H1 (cell line): ENCODE data around the gene RTKN. TPM values are rescaled to one million over a fixed set of nuclear protein-coding genes. Genes with fewer than 3 reads are reported as not detected.
A peak's percentile ranks its signal among the peaks of the same experiment; 100 is the strongest.

Experiments used
- CTCF ChIA-PET: fragments of 300-600 bp; sonication (Branson Sonifier 250); formaldehyde crosslinking; loops from one replicate; lab custom pipeline; 2021; ENCODE audit not compliant: partially characterized antibody; lab: Charles Lee
- POLR2A ChIA-PET: fragments of 300-600 bp; sonication (Branson Sonifier 250); formaldehyde crosslinking; loops from one replicate; lab custom pipeline; 2021; ENCODE audit warnings: inconsistent platforms; ENCODE audit not compliant: partially characterized antibody; lab: Charles Lee
- DNase-seq, 2 experiments: peaks; one replicate each; pipeline versions ENCODE4 v3.0.0 to v3.0.0-alpha.2; 2010 to 2022; ENCODE audit warnings: low spot score in 2 of 2, low read depth in 1 of 2, mixed read lengths in 1 of 2
- FAIRE-seq: peaks from 2 replicates; lab custom pipeline; 2011; peaks lifted over from hg19 to GRCh38; lab: Jason Lieb, UNC
- H2AFZ ChIP-seq: 2 replicates; pipeline ENCODE4 v1.8.1; 2012; ENCODE audit warnings: low read length, inconsistent platforms
- H2AK5ac ChIP-seq: 2 replicates; pipeline ENCODE4 v1.6.1; 2013; ENCODE audit warnings: low read depth, low read length
- H2BK120ac ChIP-seq: replicated peaks from 2 replicates; pipeline ENCODE3; 2013; ENCODE audit warnings: low read depth, low read length, inconsistent platforms
- H2BK12ac ChIP-seq: 2 replicates; pipeline ENCODE4 v1.6.1; 2013; ENCODE audit warnings: low read depth, low read length
- H2BK15ac ChIP-seq: 2 replicates; pipeline ENCODE4 v1.6.1; 2013; ENCODE audit warnings: low read length
- H2BK20ac ChIP-seq: 2 replicates; pipeline ENCODE4 v1.6.1; 2013; ENCODE audit warnings: low read length
- H2BK5ac ChIP-seq: 2 replicates; pipeline ENCODE4 v1.6.1; 2013; ENCODE audit warnings: low read depth, low read length
- H3K14ac ChIP-seq: 2 replicates; pipeline ENCODE4 v1.6.1; 2013; ENCODE audit warnings: inconsistent platforms; ENCODE audit not compliant: insufficient read length
- H3K18ac ChIP-seq: 2 replicates; pipeline ENCODE4 v1.6.1; 2013; ENCODE audit warnings: low read length; ENCODE audit errors: extremely low read depth
- H3K23ac ChIP-seq: 2 replicates; pipeline ENCODE4 v1.6.1; 2013; ENCODE audit warnings: inconsistent platforms; ENCODE audit not compliant: insufficient read length
- H3K23me2 ChIP-seq: 2 replicates; pipeline ENCODE4 v1.6.1; 2013; ENCODE audit warnings: low read depth, low read length
- H3K27ac ChIP-seq: 2 replicates; pipeline ENCODE4 v1.6.1; 2011; ENCODE audit warnings: low read depth, low read length, inconsistent platforms
- H3K27me3 ChIP-seq, 4 experiments: replicated peaks in 1 of 4; 1 replicate in 1 of 4; 2 replicates in 3 of 4; pipeline versions ENCODE4 v1.6.1 to v1.8.1; 2011 to 2013; ENCODE audit warnings: low read length in 3 of 4, mild to moderate bottlenecking in 3 of 4, inconsistent platforms in 2 of 4, mixed read lengths in 2 of 4, moderate library complexity in 1 of 4; ENCODE audit not compliant: control insufficient read depth in 3 of 4, insufficient read depth in 3 of 4; ENCODE audit errors: extremely low read depth in 1 of 4
- H3K36me3 ChIP-seq, 4 experiments: 2 replicates each; pipeline versions ENCODE4 v1.6.1 to v1.8.1; 2011 to 2013; ENCODE audit warnings: mild to moderate bottlenecking in 4 of 4, low read length in 3 of 4, moderate library complexity in 2 of 4, control low read depth in 1 of 4, inconsistent platforms in 1 of 4; ENCODE audit not compliant: insufficient read depth in 4 of 4, control insufficient read depth in 2 of 4
- H3K4ac ChIP-seq: replicated peaks from 2 replicates; pipeline ENCODE3; 2013; ENCODE audit warnings: low read length, low read depth, mixed read lengths, inconsistent platforms; ENCODE audit not compliant: insufficient read length
- H3K4me1 ChIP-seq, 4 experiments: replicated peaks in 1 of 4; 1 replicate in 1 of 4; 2 replicates in 3 of 4; pipeline versions ENCODE4 v1.6.1 to v1.8.1; 2011 to 2013; ENCODE audit warnings: low read length in 3 of 4, inconsistent platforms in 2 of 4, mixed read lengths in 1 of 4; ENCODE audit not compliant: insufficient read depth in 4 of 4, control insufficient read depth in 3 of 4
- H3K4me2 ChIP-seq, 2 experiments: 2 replicates each; pipeline versions ENCODE4 v1.6.1 to v1.8.1; 2011 to 2013; ENCODE audit warnings: low read depth in 2 of 2, low read length in 2 of 2, control low read depth in 1 of 2, inconsistent platforms in 1 of 2, mild to moderate bottlenecking in 1 of 2; ENCODE audit not compliant: insufficient read depth in 1 of 2
- H3K4me3 ChIP-seq, 4 experiments: fragments of 200-600, 300-600 bp in 1 of 4; sonication (generic), shearing (Covaris generic), sonication (Bioruptor Twin) in 1 of 4; 2 replicates each; pipeline versions ENCODE4 v1.5.1 to v1.8.1; 2011 to 2016; ENCODE audit warnings: low read length in 4 of 4, low read depth in 3 of 4, control low read depth in 2 of 4, inconsistent platforms in 2 of 4, mild to moderate bottlenecking in 2 of 4, mixed read lengths in 1 of 4, moderate library complexity in 1 of 4; ENCODE audit not compliant: insufficient read depth in 2 of 4; ENCODE audit errors: extremely low read depth in 1 of 4
- H3K56ac ChIP-seq: replicated peaks from 2 replicates; pipeline ENCODE3; 2013; ENCODE audit warnings: low read depth, mild to moderate bottlenecking, mixed read lengths, low read length, inconsistent platforms; ENCODE audit not compliant: insufficient read length
- H3K79me1 ChIP-seq: 2 replicates; pipeline ENCODE4 v1.6.1; 2013; ENCODE audit warnings: low read depth, low read length, control low read depth
- H3K79me2 ChIP-seq, 2 experiments: 2 replicates each; pipeline versions ENCODE4 v1.6.1 to v1.8.1; 2012 to 2013; ENCODE audit warnings: low read length in 2 of 2, mild to moderate bottlenecking in 2 of 2, inconsistent platforms in 1 of 2; ENCODE audit not compliant: insufficient read depth in 2 of 2, control insufficient read depth in 1 of 2
- H3K9ac ChIP-seq, 4 experiments: replicated peaks in 1 of 4; 1 replicate in 1 of 4; 2 replicates in 3 of 4; pipeline versions ENCODE4 v1.6.1 to v1.8.1; 2011 to 2013; ENCODE audit warnings: low read depth in 3 of 4, low read length in 3 of 4, control low read depth in 2 of 4, mild to moderate bottlenecking in 2 of 4, moderate library complexity in 2 of 4, inconsistent platforms in 1 of 4; ENCODE audit errors: extremely low read depth in 1 of 4
- H3K9me3 ChIP-seq, 2 experiments: 2 replicates each; pipeline versions ENCODE4 v1.6.1 to v1.8.1; 2012 to 2013; ENCODE audit warnings: mild to moderate bottlenecking in 2 of 2, moderate library complexity in 2 of 2, control low read depth in 1 of 2, inconsistent platforms in 1 of 2, low read depth in 1 of 2, low read length in 1 of 2, mixed read lengths in 1 of 2; ENCODE audit not compliant: insufficient read depth in 2 of 2
- H4K20me1 ChIP-seq, 2 experiments: replicated peaks in 1 of 2; 2 replicates each; pipeline versions ENCODE3 to v1.8.1; 2011 to 2013; ENCODE audit warnings: inconsistent platforms in 2 of 2, low read length in 2 of 2, mild to moderate bottlenecking in 1 of 2; ENCODE audit not compliant: insufficient read depth in 2 of 2, control insufficient read depth in 1 of 2
- H4K5ac ChIP-seq: 2 replicates; pipeline ENCODE4 v1.6.1; 2013; ENCODE audit warnings: low read length, low read depth, mixed read lengths, inconsistent platforms; ENCODE audit not compliant: insufficient read length
- H4K8ac ChIP-seq: 2 replicates; pipeline ENCODE4 v1.8.0; 2013; ENCODE audit warnings: mild to moderate bottlenecking, moderate library complexity, low read length, inconsistent platforms; ENCODE audit not compliant: insufficient read depth; ENCODE audit errors: extremely low read depth
- H4K91ac ChIP-seq: replicated peaks from 2 replicates; pipeline ENCODE3; 2013; ENCODE audit warnings: low read length, mixed read lengths, inconsistent platforms; ENCODE audit not compliant: insufficient read length
- CHD2 ChIP-seq: IDR thresholded peaks from 2 replicates; pipeline ENCODE4 v1.6.1; 2012; ENCODE audit warnings: low read length, improper control_type of control experiment
- JUN ChIP-seq: IDR thresholded peaks from 2 replicates; pipeline ENCODE4 v1.6.1; 2011; ENCODE audit warnings: low read depth, mild to moderate bottlenecking, improper control_type of control experiment, low read length
- MAFK ChIP-seq: IDR thresholded peaks from 2 replicates; pipeline ENCODE4 v1.6.1; 2012; ENCODE audit warnings: low read depth, mild to moderate bottlenecking, improper control_type of control experiment, low read length
- POLR2AphosphoS5 ChIP-seq: IDR thresholded peaks from 2 replicates; pipeline ENCODE4 v1.6.1; 2011; ENCODE audit warnings: low read depth, low read length
- RNF2 ChIP-seq: fragments of 200-900, 300-1000 bp; sonication (generic); IDR thresholded peaks from 2 replicates; pipeline ENCODE4 v1.7.1; 2016; ENCODE audit warnings: borderline replicate concordance, low read depth, mild to moderate bottlenecking, antibody characterized with exemption, low read length; ENCODE audit not compliant: poor library complexity, severe bottlenecking; ENCODE audit errors: missing control alignments
- RXRA ChIP-seq: IDR thresholded peaks from 2 replicates; pipeline ENCODE4 v1.6.1; 2011; ENCODE audit warnings: low read depth, mild to moderate bottlenecking, low read length, moderate library complexity; ENCODE audit not compliant: insufficient read depth
- WGBS, 2 experiments: shearing (Covaris generic) in 1 of 2; methylation state at CpG; one replicate each; pipeline versions ENCODE4 v1.1.6 to v1.1.7; 2013 to 2015; ENCODE audit warnings: low lambda C conversion rate in 2 of 2, mixed read lengths in 2 of 2, inconsistent platforms in 1 of 2, low coverage in 1 of 2, missing lambda C conversion rate in 1 of 2; ENCODE audit not compliant: insufficient replicate concordance in 2 of 2, insufficient coverage in 1 of 2, insufficient read length in 1 of 2; ENCODE audit errors: extremely low coverage in 1 of 2, missing lambda C conversion rate in 1 of 2; 5-methylcytosine and 5-hydroxymethylcytosine counted together
- polyA plus RNA-seq, 7 experiments: library from polyadenylated mRNA; depleted of rRNA in 3 of 7; stranded (reverse) in 5 of 7; unstranded in 2 of 7; fragments of >200 nt in 5 of 7; fragments of 200-250 nt in 2 of 7; gene quantifications; 1 replicate in 5 of 7; 2 replicates in 1 of 7; 4 replicates in 1 of 7; pipeline versions ENCODE4 v1.2.1 to v1.2.3, GENCODE V29; 2011 to 2013; ENCODE audit warnings: missing spikeins in 2 of 7, mixed read lengths in 2 of 7
- total RNA-seq: library from RNA; stranded (reverse); fragmentation: NEBNext Ultra II Directional; extraction: Animal tissue kit (Norgen Biotek cat#: 25700); gene quantifications from 2 replicates; pipeline ENCODE4 v1.2.1, GENCODE V29; 2021
- TF ChIP-seq, protein P1 (sequence below): IDR thresholded peaks from 2 replicates; pipeline ENCODE4 v1.6.1; 2011; ENCODE audit warnings: low read length, improper control_type of control experiment
- TF ChIP-seq, protein P2 (sequence below): IDR thresholded peaks from 2 replicates; pipeline ENCODE4 v1.6.1; 2012; ENCODE audit warnings: low read length, inconsistent platforms

The RTKN gene
- total and polyA plus RNA-seq, 2 of the 8 experiments (the other 6 are each of a cell fraction or from before 2014, with no cell fraction given) = 40.2 to 54.1 TPM

DNA sequence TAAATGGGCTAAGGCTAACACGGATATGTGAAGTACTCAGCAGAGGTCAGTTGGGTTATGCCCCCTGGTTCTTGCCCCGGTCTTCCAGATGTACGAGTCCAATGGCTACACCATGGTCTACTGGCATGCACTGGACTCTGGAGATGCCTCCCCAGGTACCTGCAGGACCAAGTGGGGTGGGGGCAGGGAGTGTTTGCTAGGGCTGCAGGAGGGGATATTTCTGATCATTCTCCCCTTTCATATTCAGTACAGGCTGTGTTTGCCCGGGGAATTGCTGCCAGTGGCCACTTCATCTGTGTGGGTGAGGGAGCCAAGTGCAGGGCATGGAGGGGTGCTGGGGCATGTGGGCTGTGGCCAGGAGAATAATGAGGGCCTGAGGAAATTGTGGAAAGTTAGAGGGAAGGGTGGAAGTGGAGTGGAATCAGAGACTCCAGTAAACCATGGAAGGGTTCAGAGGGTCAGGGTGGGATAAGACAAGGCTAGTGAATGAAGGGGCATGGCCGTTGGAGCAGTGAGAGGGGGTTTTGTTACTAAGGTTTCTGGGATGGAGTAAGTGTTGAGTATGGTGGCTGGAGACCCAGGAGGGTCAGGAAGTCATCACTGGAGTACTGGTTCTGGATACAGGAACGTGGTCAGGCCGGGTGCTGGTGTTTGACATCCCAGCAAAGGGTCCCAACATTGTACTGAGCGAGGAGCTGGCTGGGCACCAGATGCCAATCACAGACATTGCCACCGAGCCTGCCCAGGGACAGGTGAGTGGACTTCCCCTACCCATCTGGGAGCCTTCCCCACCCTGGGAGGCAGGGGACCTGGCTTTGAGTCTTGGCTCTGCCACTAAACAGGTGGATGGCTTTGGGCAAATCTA is 18.3 kb downstream of the RTKN start:
- DNase-seq = no peak
- TF ChIP-seq CHD2 (no peak), POLR2AphosphoS5 (peak; percentile 52), RXRA (no peak), RNF2 (no peak), JUN (no peak), MAFK (no peak)
- TF ChIP-seq, protein P1, sequence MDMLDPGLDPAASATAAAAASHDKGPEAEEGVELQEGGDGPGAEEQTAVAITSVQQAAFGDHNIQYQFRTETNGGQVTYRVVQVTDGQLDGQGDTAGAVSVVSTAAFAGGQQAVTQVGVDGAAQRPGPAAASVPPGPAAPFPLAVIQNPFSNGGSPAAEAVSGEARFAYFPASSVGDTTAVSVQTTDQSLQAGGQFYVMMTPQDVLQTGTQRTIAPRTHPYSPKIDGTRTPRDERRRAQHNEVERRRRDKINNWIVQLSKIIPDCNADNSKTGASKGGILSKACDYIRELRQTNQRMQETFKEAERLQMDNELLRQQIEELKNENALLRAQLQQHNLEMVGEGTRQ = no peak
- TF ChIP-seq, protein P2, sequence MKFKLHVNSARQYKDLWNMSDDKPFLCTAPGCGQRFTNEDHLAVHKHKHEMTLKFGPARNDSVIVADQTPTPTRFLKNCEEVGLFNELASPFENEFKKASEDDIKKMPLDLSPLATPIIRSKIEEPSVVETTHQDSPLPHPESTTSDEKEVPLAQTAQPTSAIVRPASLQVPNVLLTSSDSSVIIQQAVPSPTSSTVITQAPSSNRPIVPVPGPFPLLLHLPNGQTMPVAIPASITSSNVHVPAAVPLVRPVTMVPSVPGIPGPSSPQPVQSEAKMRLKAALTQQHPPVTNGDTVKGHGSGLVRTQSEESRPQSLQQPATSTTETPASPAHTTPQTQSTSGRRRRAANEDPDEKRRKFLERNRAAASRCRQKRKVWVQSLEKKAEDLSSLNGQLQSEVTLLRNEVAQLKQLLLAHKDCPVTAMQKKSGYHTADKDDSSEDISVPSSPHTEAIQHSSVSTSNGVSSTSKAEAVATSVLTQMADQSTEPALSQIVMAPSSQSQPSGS = no peak

More for the DNA sequence above, 18.3 kb downstream of the RTKN start:
- no peak overlapping the region for H3K27ac ChIP-seq
- no peak overlapping the region for H3K9ac ChIP-seq
- no peak overlapping the region for H2BK12ac ChIP-seq
- no peak overlapping the region for H3K56ac ChIP-seq
- H3K4me2 ChIP-seq = no peak overlapping the region; a peak in 1 of 4 replicates
- no peak overlapping the region for H3K4me3 ChIP-seq
- ChIA-PET CTCF (interaction anchor here (0.9 kb wide), 1 partner anchor 29 kb away, joined by 4 read pairs; no protein-coding TSS in a partner anchor), POLR2A (interaction anchor here (0.9 to 3.5 kb wide), 17 partner anchors 8 to 115 kb away, joined by 3 to 24 read pairs (median 5); partner anchors contain the start of genes CCDC142, INO80B, MRPL53 and TTC31)
- no peak overlapping the region for H2BK20ac ChIP-seq
- no peak overlapping the region for H2BK15ac ChIP-seq
- H3K4me1 ChIP-seq = peaks cover 0 to 5% (median 3%) of the 10 kb centered on the region in 4 experiments; a peak in 3 of 7 replicates
- no peak for FAIRE-seq
- 89% methylated on average over 9 of the region's 9 CpGs; no CpG with 5 or more reads in 1 of the 2 experiments for WGBS, 2 experiments
- H2BK5ac ChIP-seq = no peak overlapping the region
- H3K36me3 ChIP-seq = peaks cover 3 to 40% (median 25%) of the 10 kb centered on the region in 4 experiments; a peak in 6 of 8 replicates
- H2AFZ ChIP-seq = no peak overlapping the region
- H4K5ac ChIP-seq = no peak overlapping the region
- no peak overlapping the region for H4K8ac ChIP-seq
- H3K23me2 ChIP-seq = peaks cover 10% of the 10 kb centered on the region
- 0 out of 7 replicates have a peak, but pooled peaks cover 0 to 2% (median 0%) of the 10 kb centered on the region in 4 experiments for H3K27me3 ChIP-seq
- no peak overlapping the region for H3K23ac ChIP-seq
- H3K18ac ChIP-seq = no peak overlapping the region
- peaks cover 1 to 15% of the 10 kb centered on the region in 2 experiments for H4K20me1 ChIP-seq
- no peak overlapping the region for H3K14ac ChIP-seq
- no peaks in the 10 kb centered on the region for H3K79me2 ChIP-seq
- no peak overlapping the region for H2AK5ac ChIP-seq
- no peaks in the 10 kb centered on the region for H3K9me3 ChIP-seq
- no peak overlapping the region for H4K91ac ChIP-seq
- no peaks in the 10 kb centered on the region for H3K79me1 ChIP-seq
- H2BK120ac ChIP-seq = no peak overlapping the region
- H3K4ac ChIP-seq = no peak overlapping the region
